H1 (cell line): ENCODE results near the gene ANKS1B. TPM values are rescaled to one million over a fixed set of nuclear protein-coding genes. Genes with fewer than 3 reads are reported as not detected.

ENCODE experiments used
- CTCF ChIA-PET: fragments of 300-600 bp; sonication (Branson Sonifier 250); formaldehyde crosslinking; loops from one replicate; lab custom pipeline; 2021; ENCODE audit not compliant: partially characterized antibody; lab: Charles Lee
- POLR2A ChIA-PET: fragments of 300-600 bp; sonication (Branson Sonifier 250); formaldehyde crosslinking; loops from one replicate; lab custom pipeline; 2021; ENCODE audit warnings: inconsistent platforms; ENCODE audit not compliant: partially characterized antibody; lab: Charles Lee
- DNase-seq, 2 experiments: peaks; one replicate each; pipeline versions ENCODE4 v3.0.0 to v3.0.0-alpha.2; 2010 to 2022; ENCODE audit warnings: low spot score in 2 of 2, low read depth in 1 of 2, mixed read lengths in 1 of 2
- FAIRE-seq: peaks from 2 replicates; lab custom pipeline; 2011; peaks lifted over from hg19 to GRCh38; lab: Jason Lieb, UNC
- H2AFZ ChIP-seq: 2 replicates; pipeline ENCODE4 v1.8.1; 2012; ENCODE audit warnings: low read length, inconsistent platforms
- H2AK5ac ChIP-seq: 2 replicates; pipeline ENCODE4 v1.6.1; 2013; ENCODE audit warnings: low read depth, low read length
- H2BK120ac ChIP-seq: replicated peaks from 2 replicates; pipeline ENCODE3; 2013; ENCODE audit warnings: low read depth, low read length, inconsistent platforms
- H2BK12ac ChIP-seq: 2 replicates; pipeline ENCODE4 v1.6.1; 2013; ENCODE audit warnings: low read depth, low read length
- H2BK15ac ChIP-seq: 2 replicates; pipeline ENCODE4 v1.6.1; 2013; ENCODE audit warnings: low read length
- H2BK20ac ChIP-seq: 2 replicates; pipeline ENCODE4 v1.6.1; 2013; ENCODE audit warnings: low read length
- H2BK5ac ChIP-seq: 2 replicates; pipeline ENCODE4 v1.6.1; 2013; ENCODE audit warnings: low read depth, low read length
- H3K14ac ChIP-seq: 2 replicates; pipeline ENCODE4 v1.6.1; 2013; ENCODE audit warnings: inconsistent platforms; ENCODE audit not compliant: insufficient read length
- H3K18ac ChIP-seq: 2 replicates; pipeline ENCODE4 v1.6.1; 2013; ENCODE audit warnings: low read length; ENCODE audit errors: extremely low read depth
- H3K23ac ChIP-seq: 2 replicates; pipeline ENCODE4 v1.6.1; 2013; ENCODE audit warnings: inconsistent platforms; ENCODE audit not compliant: insufficient read length
- H3K23me2 ChIP-seq: 2 replicates; pipeline ENCODE4 v1.6.1; 2013; ENCODE audit warnings: low read depth, low read length
- H3K27ac ChIP-seq: 2 replicates; pipeline ENCODE4 v1.6.1; 2011; ENCODE audit warnings: low read depth, low read length, inconsistent platforms
- H3K27me3 ChIP-seq, 4 experiments: replicated peaks in 1 of 4; 1 replicate in 1 of 4; 2 replicates in 3 of 4; pipeline versions ENCODE4 v1.6.1 to v1.8.1; 2011 to 2013; ENCODE audit warnings: low read length in 3 of 4, mild to moderate bottlenecking in 3 of 4, inconsistent platforms in 2 of 4, mixed read lengths in 2 of 4, moderate library complexity in 1 of 4; ENCODE audit not compliant: control insufficient read depth in 3 of 4, insufficient read depth in 3 of 4; ENCODE audit errors: extremely low read depth in 1 of 4
- H3K36me3 ChIP-seq, 4 experiments: 2 replicates each; pipeline versions ENCODE4 v1.6.1 to v1.8.1; 2011 to 2013; ENCODE audit warnings: mild to moderate bottlenecking in 4 of 4, low read length in 3 of 4, moderate library complexity in 2 of 4, control low read depth in 1 of 4, inconsistent platforms in 1 of 4; ENCODE audit not compliant: insufficient read depth in 4 of 4, control insufficient read depth in 2 of 4
- H3K4ac ChIP-seq: replicated peaks from 2 replicates; pipeline ENCODE3; 2013; ENCODE audit warnings: low read length, low read depth, mixed read lengths, inconsistent platforms; ENCODE audit not compliant: insufficient read length
- H3K4me1 ChIP-seq, 4 experiments: replicated peaks in 1 of 4; 1 replicate in 1 of 4; 2 replicates in 3 of 4; pipeline versions ENCODE4 v1.6.1 to v1.8.1; 2011 to 2013; ENCODE audit warnings: low read length in 3 of 4, inconsistent platforms in 2 of 4, mixed read lengths in 1 of 4; ENCODE audit not compliant: insufficient read depth in 4 of 4, control insufficient read depth in 3 of 4
- H3K4me2 ChIP-seq, 2 experiments: 2 replicates each; pipeline versions ENCODE4 v1.6.1 to v1.8.1; 2011 to 2013; ENCODE audit warnings: low read depth in 2 of 2, low read length in 2 of 2, control low read depth in 1 of 2, inconsistent platforms in 1 of 2, mild to moderate bottlenecking in 1 of 2; ENCODE audit not compliant: insufficient read depth in 1 of 2
- H3K4me3 ChIP-seq, 4 experiments: fragments of 200-600, 300-600 bp in 1 of 4; sonication (generic), shearing (Covaris generic), sonication (Bioruptor Twin) in 1 of 4; 2 replicates each; pipeline versions ENCODE4 v1.5.1 to v1.8.1; 2011 to 2016; ENCODE audit warnings: low read length in 4 of 4, low read depth in 3 of 4, control low read depth in 2 of 4, inconsistent platforms in 2 of 4, mild to moderate bottlenecking in 2 of 4, mixed read lengths in 1 of 4, moderate library complexity in 1 of 4; ENCODE audit not compliant: insufficient read depth in 2 of 4; ENCODE audit errors: extremely low read depth in 1 of 4
- H3K56ac ChIP-seq: replicated peaks from 2 replicates; pipeline ENCODE3; 2013; ENCODE audit warnings: low read depth, mild to moderate bottlenecking, mixed read lengths, low read length, inconsistent platforms; ENCODE audit not compliant: insufficient read length
- H3K79me1 ChIP-seq: 2 replicates; pipeline ENCODE4 v1.6.1; 2013; ENCODE audit warnings: low read depth, low read length, control low read depth
- H3K79me2 ChIP-seq, 2 experiments: 2 replicates each; pipeline versions ENCODE4 v1.6.1 to v1.8.1; 2012 to 2013; ENCODE audit warnings: low read length in 2 of 2, mild to moderate bottlenecking in 2 of 2, inconsistent platforms in 1 of 2; ENCODE audit not compliant: insufficient read depth in 2 of 2, control insufficient read depth in 1 of 2
- H3K9ac ChIP-seq, 4 experiments: replicated peaks in 1 of 4; 1 replicate in 1 of 4; 2 replicates in 3 of 4; pipeline versions ENCODE4 v1.6.1 to v1.8.1; 2011 to 2013; ENCODE audit warnings: low read depth in 3 of 4, low read length in 3 of 4, control low read depth in 2 of 4, mild to moderate bottlenecking in 2 of 4, moderate library complexity in 2 of 4, inconsistent platforms in 1 of 4; ENCODE audit errors: extremely low read depth in 1 of 4
- H3K9me3 ChIP-seq, 2 experiments: 2 replicates each; pipeline versions ENCODE4 v1.6.1 to v1.8.1; 2012 to 2013; ENCODE audit warnings: mild to moderate bottlenecking in 2 of 2, moderate library complexity in 2 of 2, control low read depth in 1 of 2, inconsistent platforms in 1 of 2, low read depth in 1 of 2, low read length in 1 of 2, mixed read lengths in 1 of 2; ENCODE audit not compliant: insufficient read depth in 2 of 2
- H4K20me1 ChIP-seq, 2 experiments: replicated peaks in 1 of 2; 2 replicates each; pipeline versions ENCODE3 to v1.8.1; 2011 to 2013; ENCODE audit warnings: inconsistent platforms in 2 of 2, low read length in 2 of 2, mild to moderate bottlenecking in 1 of 2; ENCODE audit not compliant: insufficient read depth in 2 of 2, control insufficient read depth in 1 of 2
- H4K5ac ChIP-seq: 2 replicates; pipeline ENCODE4 v1.6.1; 2013; ENCODE audit warnings: low read length, low read depth, mixed read lengths, inconsistent platforms; ENCODE audit not compliant: insufficient read length
- H4K8ac ChIP-seq: 2 replicates; pipeline ENCODE4 v1.8.0; 2013; ENCODE audit warnings: mild to moderate bottlenecking, moderate library complexity, low read length, inconsistent platforms; ENCODE audit not compliant: insufficient read depth; ENCODE audit errors: extremely low read depth
- H4K91ac ChIP-seq: replicated peaks from 2 replicates; pipeline ENCODE3; 2013; ENCODE audit warnings: low read length, mixed read lengths, inconsistent platforms; ENCODE audit not compliant: insufficient read length
- EGR1 ChIP-seq: IDR thresholded peaks from 2 replicates; pipeline ENCODE4 v1.6.1; 2011; ENCODE audit warnings: low read depth, low read length, borderline replicate concordance
- EZH2 ChIP-seq: fragments of 200-600 bp; sonication (generic); IDR thresholded peaks from 2 replicates; pipeline ENCODE4 v1.7.1; 2012; ENCODE audit warnings: low read depth, mild to moderate bottlenecking, moderate library complexity, low read length, inconsistent platforms; ENCODE audit not compliant: severe bottlenecking
- MAFK ChIP-seq: IDR thresholded peaks from 2 replicates; pipeline ENCODE4 v1.6.1; 2012; ENCODE audit warnings: low read depth, mild to moderate bottlenecking, improper control_type of control experiment, low read length
- POLR2A ChIP-seq, 2 experiments: IDR thresholded peaks; 1 replicate in 1 of 2; 2 replicates in 1 of 2; pipeline ENCODE4 v1.6.1; 2011; ENCODE audit warnings: low read depth in 2 of 2, low read length in 2 of 2, mild to moderate bottlenecking in 2 of 2; ENCODE audit errors: control extremely low read depth in 1 of 2
- RXRA ChIP-seq: IDR thresholded peaks from 2 replicates; pipeline ENCODE4 v1.6.1; 2011; ENCODE audit warnings: low read depth, mild to moderate bottlenecking, low read length, moderate library complexity; ENCODE audit not compliant: insufficient read depth
- SIN3A ChIP-seq, 2 experiments: IDR thresholded peaks in 1 of 2; conservative IDR thresholded peaks in 1 of 2; 2 replicates each; pipeline ENCODE4 v1.6.1; 2011 to 2012; ENCODE audit warnings: low read length in 2 of 2, improper control_type of control experiment in 1 of 2, low read depth in 1 of 2, mild to moderate bottlenecking in 1 of 2
- SP1 ChIP-seq: IDR thresholded peaks from 2 replicates; pipeline ENCODE4 v1.6.1; 2011; ENCODE audit warnings: low read depth, low read length
- SP2 ChIP-seq: IDR thresholded peaks from 2 replicates; pipeline ENCODE4 v1.6.1; 2012; ENCODE audit warnings: mild to moderate bottlenecking, low read length, inconsistent platforms
- SUZ12 ChIP-seq: fragments of 200-600 bp; sonication (generic); IDR thresholded peaks from 2 replicates; pipeline ENCODE4 v1.6.1; 2012; ENCODE audit warnings: mild to moderate bottlenecking, inconsistent platforms, low read length, moderate library complexity, mixed read lengths
- TCF12 ChIP-seq: IDR thresholded peaks from 2 replicates; pipeline ENCODE4 v1.6.1; 2011; ENCODE audit warnings: low read depth, mild to moderate bottlenecking, low read length
- YY1 ChIP-seq: IDR thresholded peaks from 2 replicates; pipeline ENCODE4 v1.6.1; 2011; ENCODE audit warnings: low read depth, mild to moderate bottlenecking, low read length
- WGBS, 2 experiments: shearing (Covaris generic) in 1 of 2; methylation state at CpG; one replicate each; pipeline versions ENCODE4 v1.1.6 to v1.1.7; 2013 to 2015; ENCODE audit warnings: low lambda C conversion rate in 2 of 2, mixed read lengths in 2 of 2, inconsistent platforms in 1 of 2, low coverage in 1 of 2, missing lambda C conversion rate in 1 of 2; ENCODE audit not compliant: insufficient replicate concordance in 2 of 2, insufficient coverage in 1 of 2, insufficient read length in 1 of 2; ENCODE audit errors: extremely low coverage in 1 of 2, missing lambda C conversion rate in 1 of 2; 5-methylcytosine and 5-hydroxymethylcytosine counted together
- polyA plus RNA-seq, 7 experiments: library from polyadenylated mRNA; depleted of rRNA in 3 of 7; stranded (reverse) in 5 of 7; unstranded in 2 of 7; fragments of >200 nt in 5 of 7; fragments of 200-250 nt in 2 of 7; gene quantifications; 1 replicate in 5 of 7; 2 replicates in 1 of 7; 4 replicates in 1 of 7; pipeline versions ENCODE4 v1.2.1 to v1.2.3, GENCODE V29; 2011 to 2013; ENCODE audit warnings: missing spikeins in 2 of 7, mixed read lengths in 2 of 7
- total RNA-seq: library from RNA; stranded (reverse); fragmentation: NEBNext Ultra II Directional; extraction: Animal tissue kit (Norgen Biotek cat#: 25700); gene quantifications from 2 replicates; pipeline ENCODE4 v1.2.1, GENCODE V29; 2021
- TF ChIP-seq, protein P1 (sequence below): IDR thresholded peaks from 2 replicates; pipeline ENCODE4 v1.6.1; 2012; ENCODE audit warnings: inconsistent platforms
- TF ChIP-seq, protein P2 (sequence below): IDR thresholded peaks from 2 replicates; pipeline ENCODE4 v1.6.1; 2011; ENCODE audit warnings: low read length, improper control_type of control experiment

The ANKS1B gene
- total and polyA plus RNA-seq, 2 of the 8 experiments (the other 6 are each of a cell fraction or from before 2014, with no cell fraction given) = 2.7 to 6.1 TPM

GRCh38 chr12:99418379-99418778 lies 566.4 kb downstream of the ANKS1B start:
- DNase-seq = no peak

More at GRCh38 chr12:99418379-99418778, 566.4 kb downstream of the ANKS1B start:
- ChIA-PET CTCF (no interaction called here), POLR2A (no interaction called here)
- Histone ChIP-seq H3K4me1 (no peaks in the 10 kb centered on the region; a peak in 1 of 7 replicates), H3K18ac (no peak overlapping the region), H3K79me2 (no peaks in the 10 kb centered on the region), H3K36me3 (no peaks in the 10 kb centered on the region), H4K20me1 (no peaks in the 10 kb centered on the region), H2BK120ac (no peak overlapping the region), H3K79me1 (no peaks in the 10 kb centered on the region), H3K23ac (no peak overlapping the region), H4K5ac (no peak overlapping the region), H3K23me2 (no peaks in the 10 kb centered on the region), H2BK12ac (no peak overlapping the region), H2AFZ (no peak overlapping the region), H3K27ac (no peak overlapping the region), H3K4me3 (no peak overlapping the region), H2BK15ac (no peak overlapping the region), H2AK5ac (no peak overlapping the region), H4K91ac (no peak overlapping the region), H4K8ac (no peak overlapping the region), H3K4ac (no peak overlapping the region), H3K4me2 (no peak overlapping the region), H3K9ac (no peak overlapping the region), H3K27me3 (no peaks in the 10 kb centered on the region), H3K9me3 (no peaks in the 10 kb centered on the region), H3K56ac (no peak overlapping the region), H2BK5ac (no peak overlapping the region), H2BK20ac (no peak overlapping the region), H3K14ac (no peak overlapping the region)
- FAIRE-seq = no peak
- 66% methylated on average over 3 of the region's 3 CpGs; no CpG with 5 or more reads in 1 of the 2 experiments for WGBS, 2 experiments
- TF ChIP-seq TCF12 (no peak), RXRA (no peak), SUZ12 (no peak), YY1 (no peak), EZH2 (no peak), SP2 (no peak), MAFK (no peak), POLR2A (IDR thresholded peaks at IDR 0.05; ENCODE audit: control extremely low read depth in 1 of 2, low read depth in 2 of 2, low read length in 2 of 2) (no peak), SP1 (no peak), EGR1 (no peak), SIN3A (conservative IDR thresholded peaks at IDR 0.05 in 1 of 2, IDR thresholded peaks at IDR 0.05 in 1 of 2; ENCODE audit: low read depth in 1 of 2, low read length in 2 of 2) (no peak)
- TF ChIP-seq, protein P1, sequence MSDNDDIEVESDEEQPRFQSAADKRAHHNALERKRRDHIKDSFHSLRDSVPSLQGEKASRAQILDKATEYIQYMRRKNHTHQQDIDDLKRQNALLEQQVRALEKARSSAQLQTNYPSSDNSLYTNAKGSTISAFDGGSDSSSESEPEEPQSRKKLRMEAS = no peak
- TF ChIP-seq, protein P2, sequence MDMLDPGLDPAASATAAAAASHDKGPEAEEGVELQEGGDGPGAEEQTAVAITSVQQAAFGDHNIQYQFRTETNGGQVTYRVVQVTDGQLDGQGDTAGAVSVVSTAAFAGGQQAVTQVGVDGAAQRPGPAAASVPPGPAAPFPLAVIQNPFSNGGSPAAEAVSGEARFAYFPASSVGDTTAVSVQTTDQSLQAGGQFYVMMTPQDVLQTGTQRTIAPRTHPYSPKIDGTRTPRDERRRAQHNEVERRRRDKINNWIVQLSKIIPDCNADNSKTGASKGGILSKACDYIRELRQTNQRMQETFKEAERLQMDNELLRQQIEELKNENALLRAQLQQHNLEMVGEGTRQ = no peak
